Neuron (in vitro differentiated cells): Measurements from ENCODE around the gene PLCL1.

Experiments used
- H2AFZ ChIP-seq: one replicate; pipeline ENCODE4 v1.6.1; 2013; ENCODE audit warnings: low read depth, mild to moderate bottlenecking, inconsistent platforms, low read length, moderate library complexity
- H3K27me3 ChIP-seq: one replicate; pipeline ENCODE4 v1.6.1; 2013; ENCODE audit warnings: low read length; ENCODE audit not compliant: insufficient read depth
- H3K36me3 ChIP-seq: one replicate; pipeline ENCODE4 v1.6.1; 2013; ENCODE audit warnings: low read length; ENCODE audit not compliant: insufficient read depth
- H3K4me1 ChIP-seq: one replicate; pipeline ENCODE4 v1.6.1; 2013; ENCODE audit warnings: low read length; ENCODE audit not compliant: insufficient read depth
- H3K4me3 ChIP-seq: 2 replicates; pipeline ENCODE4 v1.5.1; 2013; ENCODE audit warnings: mild to moderate bottlenecking, low read length, moderate library complexity
- H3K9me3 ChIP-seq: one replicate; pipeline ENCODE4 v1.6.1; 2013; ENCODE audit warnings: low read length

The PLCL1 gene

DNA sequence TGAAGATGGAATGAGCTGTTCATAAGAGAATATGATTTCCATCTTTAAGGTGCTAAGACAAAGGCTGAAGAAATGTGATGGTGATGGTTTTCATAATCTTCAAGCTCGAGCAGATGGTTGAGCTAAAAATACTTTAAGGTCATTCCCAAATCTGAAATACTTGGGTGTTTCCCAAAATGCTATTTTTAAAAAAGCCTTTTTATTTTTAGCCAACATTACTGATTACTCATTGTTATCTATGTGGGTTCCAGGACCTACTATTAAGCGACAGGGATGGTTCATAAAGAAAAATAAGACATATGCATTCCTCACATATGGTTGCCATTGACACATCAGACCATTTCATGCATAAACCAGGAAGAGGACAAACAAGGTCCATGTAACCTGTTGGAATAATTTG lies 298.5 kb downstream of the PLCL1 start:
- Histone ChIP-seq H2AFZ (no peak overlapping the region), H3K36me3 (no peaks in the 10 kb centered on the region), H3K9me3 (no peaks in the 10 kb centered on the region), H3K4me1 (no peaks in the 10 kb centered on the region), H3K4me3 (no peak overlapping the region), H3K27me3 (no peaks in the 10 kb centered on the region)

DNA sequence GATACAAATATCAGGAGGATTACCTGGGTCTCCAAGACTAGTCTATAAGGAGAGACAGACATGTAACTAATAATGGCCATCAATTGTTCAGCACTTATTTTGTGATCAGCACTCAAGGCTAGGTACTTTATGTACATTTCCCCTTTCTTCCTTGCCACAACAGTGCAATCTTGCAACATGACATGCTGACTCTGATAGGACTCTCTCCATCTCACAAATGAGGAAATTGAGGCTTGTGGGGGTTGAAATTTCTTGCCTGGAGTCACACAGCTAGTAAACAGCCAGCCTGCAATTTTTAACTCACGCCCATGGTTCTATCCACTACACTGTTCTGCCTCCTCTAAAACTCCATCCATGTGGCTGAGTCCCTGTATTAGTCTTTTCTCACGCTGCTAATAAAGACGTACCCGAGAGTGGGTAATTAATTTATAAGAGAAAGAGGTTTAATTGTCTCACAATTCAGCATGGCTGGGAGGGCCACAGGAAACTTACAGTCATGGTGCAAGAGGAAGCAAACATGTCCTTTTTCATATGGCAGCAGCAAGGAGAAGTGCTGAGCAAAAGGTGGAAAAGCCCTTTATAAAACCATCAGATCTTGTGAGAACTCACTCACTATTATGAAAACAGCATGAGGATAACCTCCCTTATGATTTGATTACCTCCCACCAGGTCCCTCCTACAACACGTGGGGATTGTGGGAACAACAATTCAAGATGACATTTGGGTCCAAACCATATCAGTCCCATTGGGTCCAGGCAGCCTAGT lies 302.4 kb downstream of the PLCL1 start:
- H3K36me3 ChIP-seq = no peaks in the 10 kb centered on the region
- H3K4me3 ChIP-seq = no peak overlapping the region
- no peaks in the 10 kb centered on the region for H3K9me3 ChIP-seq
- no peak overlapping the region for H2AFZ ChIP-seq
- no peaks in the 10 kb centered on the region for H3K4me1 ChIP-seq
- no peaks in the 10 kb centered on the region for H3K27me3 ChIP-seq

DNA sequence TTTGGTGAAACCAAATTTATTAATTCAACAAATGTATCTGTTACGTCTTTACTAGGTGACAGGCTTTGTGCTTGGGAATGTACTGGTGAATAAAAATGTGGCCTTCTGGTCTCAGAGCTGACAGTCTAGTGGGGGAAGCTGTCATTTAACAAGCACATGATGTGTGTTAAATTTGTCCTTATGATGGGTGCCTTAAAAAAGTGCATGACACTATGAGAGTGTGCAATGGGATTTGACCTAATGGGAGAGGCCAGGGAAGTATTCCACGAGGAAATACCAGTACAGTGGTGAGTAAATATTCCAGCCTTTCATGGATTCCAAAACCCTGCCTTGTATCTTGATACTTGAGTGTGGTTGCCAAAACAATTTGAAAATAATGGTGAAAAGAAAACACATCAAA lies 308.9 kb downstream of the PLCL1 start:
- Histone ChIP-seq H3K4me1 (no peaks in the 10 kb centered on the region), H3K9me3 (no peaks in the 10 kb centered on the region), H3K4me3 (no peak overlapping the region), H3K36me3 (no peaks in the 10 kb centered on the region), H2AFZ (no peak overlapping the region), H3K27me3 (no peaks in the 10 kb centered on the region)

DNA sequence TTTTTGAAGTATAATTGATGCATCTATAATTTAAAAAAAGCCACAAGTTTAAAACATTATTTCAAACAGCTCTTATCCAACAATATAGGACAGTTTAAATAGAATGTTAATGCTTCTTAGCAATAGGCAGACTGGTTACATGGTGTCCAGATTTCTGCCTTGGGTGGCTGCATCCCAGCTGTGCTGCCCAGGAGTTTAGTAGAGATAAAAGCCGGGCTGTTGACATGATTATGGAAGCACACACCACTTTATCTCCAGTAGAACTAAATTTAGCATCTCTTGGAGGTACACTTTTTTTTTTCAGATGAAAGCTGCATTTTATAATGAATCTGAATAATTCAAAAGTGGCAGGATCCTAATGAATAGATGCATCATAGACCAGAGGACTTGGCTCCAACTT lies 309.7 kb downstream of the PLCL1 start:
- Histone ChIP-seq H3K4me3 (no peak overlapping the region), H2AFZ (no peak overlapping the region), H3K4me1 (no peaks in the 10 kb centered on the region), H3K36me3 (no peaks in the 10 kb centered on the region), H3K27me3 (no peaks in the 10 kb centered on the region), H3K9me3 (no peaks in the 10 kb centered on the region)

DNA sequence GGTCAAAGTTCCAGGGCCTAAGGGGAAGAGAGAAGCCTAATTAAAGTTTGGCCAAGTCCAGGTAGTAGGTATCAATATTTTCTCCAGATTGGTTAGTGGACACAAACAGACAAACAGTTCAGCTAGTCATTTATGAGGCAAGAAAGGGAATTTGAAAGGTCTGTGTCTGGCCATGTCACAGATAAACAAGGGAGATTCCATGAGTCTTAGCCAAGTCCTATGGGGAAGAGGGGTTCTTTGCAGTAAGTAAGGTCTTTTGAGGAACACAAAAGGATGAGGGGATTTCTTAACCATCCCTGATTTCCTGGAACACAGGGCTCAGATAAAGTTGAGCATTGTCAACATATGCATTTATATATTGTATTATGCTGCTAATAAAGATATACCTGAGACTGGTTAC lies 310.8 kb downstream of the PLCL1 start:
- no peak overlapping the region for H3K4me3 ChIP-seq
- no peaks in the 10 kb centered on the region for H3K4me1 ChIP-seq
- no peak overlapping the region for H2AFZ ChIP-seq
- H3K27me3 ChIP-seq = no peaks in the 10 kb centered on the region
- no peaks in the 10 kb centered on the region for H3K9me3 ChIP-seq
- H3K36me3 ChIP-seq = no peaks in the 10 kb centered on the region

DNA sequence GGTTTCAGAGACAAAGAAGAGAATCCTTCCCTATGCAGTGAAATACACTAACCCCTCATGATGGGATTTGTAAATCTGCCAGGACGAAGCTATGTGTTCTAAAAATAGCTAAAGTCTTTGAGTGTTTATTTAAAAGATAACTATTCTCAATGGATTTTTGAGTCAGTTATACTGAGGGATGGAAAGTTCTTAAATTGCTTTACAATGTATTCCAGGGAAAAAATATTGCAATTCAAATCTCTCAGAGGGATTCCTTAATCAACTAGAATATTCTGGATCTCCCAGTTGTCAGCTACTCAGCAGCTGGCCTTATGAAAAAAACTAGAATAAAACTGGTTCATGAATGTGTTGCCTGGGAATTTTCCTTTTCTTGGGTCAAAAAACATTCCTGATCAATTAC lies 312.4 kb downstream of the PLCL1 start:
- no peaks in the 10 kb centered on the region for H3K4me1 ChIP-seq
- H3K27me3 ChIP-seq = no peaks in the 10 kb centered on the region
- H3K4me3 ChIP-seq = no peak overlapping the region
- no peak overlapping the region for H2AFZ ChIP-seq
- H3K9me3 ChIP-seq = no peaks in the 10 kb centered on the region
- no peaks in the 10 kb centered on the region for H3K36me3 ChIP-seq

DNA sequence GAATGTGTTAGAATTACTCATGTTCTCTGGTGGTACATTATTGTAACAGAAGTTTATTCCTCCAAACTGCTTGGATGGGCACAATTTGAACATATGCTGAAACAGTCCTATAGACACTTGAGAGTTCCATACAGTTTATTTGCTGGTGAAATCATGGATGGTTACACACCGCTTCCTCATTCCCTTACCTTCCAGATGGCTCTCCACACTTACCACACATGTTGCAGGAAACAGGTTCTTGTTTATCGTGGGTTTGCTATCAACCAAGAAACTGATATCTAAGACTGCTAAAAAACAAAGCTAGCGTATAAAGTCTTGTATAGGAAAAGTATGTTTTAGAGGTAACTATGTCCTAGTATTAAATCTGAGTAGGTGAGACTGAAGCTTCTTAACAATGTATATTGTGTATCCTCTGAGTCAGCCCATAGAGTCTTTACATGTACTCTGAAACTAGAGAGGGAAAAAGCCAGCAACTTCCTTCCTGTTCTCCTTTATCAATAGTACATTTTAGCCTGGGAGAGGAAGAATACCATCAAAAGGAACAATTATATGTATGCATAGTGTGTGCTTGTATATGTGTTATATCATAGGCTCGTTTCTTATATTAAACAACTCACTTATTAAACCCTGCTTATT lies 313.1 kb downstream of the PLCL1 start:
- Histone ChIP-seq H3K36me3 (no peaks in the 10 kb centered on the region), H2AFZ (no peak overlapping the region), H3K27me3 (no peaks in the 10 kb centered on the region), H3K9me3 (no peaks in the 10 kb centered on the region), H3K4me1 (no peaks in the 10 kb centered on the region), H3K4me3 (no peak overlapping the region)

DNA sequence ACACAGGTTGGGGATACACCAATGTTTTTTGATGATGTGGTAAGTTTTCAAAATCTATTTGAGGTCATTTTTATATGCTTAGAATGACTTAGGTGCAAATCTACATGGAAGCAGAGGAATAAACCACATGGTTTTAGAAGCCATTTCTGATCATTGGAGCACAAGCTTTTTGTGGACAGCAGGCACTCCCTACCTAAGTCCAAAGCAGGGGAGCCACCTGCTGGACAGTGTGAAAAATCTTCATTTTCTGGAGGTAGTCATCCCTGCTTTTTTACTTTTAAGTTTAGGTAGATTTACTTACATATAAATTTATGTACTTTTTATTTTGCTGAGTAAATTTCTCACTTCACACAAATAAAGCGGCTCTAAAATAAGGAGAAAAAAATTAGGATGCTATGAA lies 323.2 kb downstream of the PLCL1 start:
- no peak overlapping the region for H2AFZ ChIP-seq
- H3K36me3 ChIP-seq = no peaks in the 10 kb centered on the region
- H3K9me3 ChIP-seq = no peaks in the 10 kb centered on the region
- no peaks in the 10 kb centered on the region for H3K4me1 ChIP-seq
- no peaks in the 10 kb centered on the region for H3K27me3 ChIP-seq
- H3K4me3 ChIP-seq = no peak overlapping the region

DNA sequence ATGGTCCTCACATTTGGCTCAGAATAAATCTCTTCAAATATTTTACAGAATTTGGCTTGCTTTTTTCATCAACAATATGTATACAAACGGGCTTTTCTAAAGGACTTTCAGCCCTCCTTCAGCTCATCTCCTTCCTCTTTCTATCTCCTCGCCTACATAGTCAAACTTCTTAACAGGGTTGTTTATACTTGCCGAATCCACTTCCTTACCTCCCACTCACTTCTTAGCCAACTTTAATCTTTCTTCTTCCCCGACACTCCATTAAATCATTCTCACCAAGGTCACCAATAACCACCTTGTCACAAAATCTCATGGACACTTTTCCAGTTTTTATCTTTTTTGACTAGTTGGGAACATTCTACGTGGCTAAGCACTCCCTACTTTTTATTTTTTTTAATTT lies 325.2 kb downstream of the PLCL1 start:
- Histone ChIP-seq H3K4me3 (no peak overlapping the region), H3K27me3 (no peaks in the 10 kb centered on the region), H2AFZ (no peak overlapping the region), H3K4me1 (no peaks in the 10 kb centered on the region), H3K9me3 (no peaks in the 10 kb centered on the region), H3K36me3 (no peaks in the 10 kb centered on the region)

DNA sequence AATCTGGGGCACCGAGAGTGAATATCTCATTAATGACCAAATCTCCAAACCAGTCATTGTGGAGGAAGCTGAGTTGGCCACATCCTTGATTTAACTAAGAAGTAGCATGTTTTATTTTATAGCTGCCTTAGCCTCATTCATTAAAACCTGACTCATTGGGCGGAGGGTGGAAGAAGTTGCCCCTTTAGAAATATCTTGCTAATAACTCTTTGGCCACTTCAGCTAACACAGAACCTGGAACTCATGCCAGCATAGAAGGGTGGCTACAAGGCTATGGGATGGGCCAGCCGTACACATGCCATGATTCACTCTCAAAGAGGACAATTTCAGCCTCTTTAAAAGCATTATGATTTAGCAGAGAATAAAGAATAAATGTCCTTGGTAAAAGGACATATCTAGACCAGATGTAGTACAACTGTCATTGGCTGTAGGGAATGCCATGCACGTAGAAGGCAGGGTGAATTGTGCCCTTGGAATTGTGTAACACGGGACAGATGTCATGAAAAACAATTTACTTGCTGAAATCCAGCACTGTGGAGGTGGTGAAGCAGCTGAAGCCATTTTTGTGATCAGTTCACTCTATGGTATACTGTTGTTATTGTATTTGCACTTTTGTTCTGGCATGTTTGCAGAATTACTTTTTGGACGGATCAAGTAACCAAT lies 330.0 kb downstream of the PLCL1 start:
- H3K36me3 ChIP-seq = no peaks in the 10 kb centered on the region
- no peak overlapping the region for H3K4me3 ChIP-seq
- no peaks in the 10 kb centered on the region for H3K9me3 ChIP-seq
- H2AFZ ChIP-seq = no peak overlapping the region
- no peaks in the 10 kb centered on the region for H3K4me1 ChIP-seq
- no peaks in the 10 kb centered on the region for H3K27me3 ChIP-seq

DNA sequence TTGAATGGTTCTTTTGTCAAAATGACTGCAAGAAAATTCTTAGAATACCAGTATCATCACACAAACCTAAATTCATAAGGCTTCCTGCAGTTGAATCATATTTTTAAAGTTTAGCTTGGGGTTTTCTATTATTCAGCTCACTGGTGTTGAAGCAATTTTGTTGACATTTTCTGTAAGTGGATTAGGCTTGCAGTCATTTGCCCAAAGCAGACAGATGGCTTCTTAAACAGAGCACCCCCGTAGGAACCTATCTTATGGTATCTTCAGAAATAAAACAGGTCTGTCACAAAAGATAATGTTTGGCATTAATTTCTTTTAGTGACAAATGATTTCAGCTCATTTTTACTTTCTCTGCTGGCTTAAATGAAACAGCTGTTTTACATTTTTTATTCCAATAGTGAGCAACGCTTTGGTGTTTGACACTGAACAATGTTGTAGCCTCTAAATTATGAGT lies 331.1 kb downstream of the PLCL1 start:
- H3K36me3 ChIP-seq = no peaks in the 10 kb centered on the region
- no peak overlapping the region for H3K4me3 ChIP-seq
- no peaks in the 10 kb centered on the region for H3K9me3 ChIP-seq
- H3K27me3 ChIP-seq = no peaks in the 10 kb centered on the region
- no peaks in the 10 kb centered on the region for H3K4me1 ChIP-seq
- no peak overlapping the region for H2AFZ ChIP-seq

DNA sequence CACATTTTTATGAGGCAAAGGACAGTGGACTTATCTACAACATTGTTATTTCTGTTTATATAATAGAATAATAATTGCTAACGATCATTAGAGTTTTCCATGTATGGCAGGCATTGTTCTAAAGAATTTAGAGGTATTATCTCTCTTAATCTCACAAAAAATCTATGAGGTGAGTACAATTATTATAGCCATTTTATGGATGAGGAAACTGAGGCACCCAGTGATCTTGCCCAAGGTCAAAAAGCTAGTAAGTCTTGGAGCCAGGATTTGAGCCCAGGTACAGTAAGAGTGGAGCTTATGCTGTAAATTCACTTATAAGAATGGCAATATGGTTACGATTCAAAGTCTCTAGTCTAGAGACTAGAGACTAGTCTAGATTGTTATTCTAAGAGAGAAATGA lies 331.7 kb downstream of the PLCL1 start:
- no peak overlapping the region for H3K4me3 ChIP-seq
- H3K36me3 ChIP-seq = no peaks in the 10 kb centered on the region
- H3K9me3 ChIP-seq = no peaks in the 10 kb centered on the region
- H3K27me3 ChIP-seq = no peaks in the 10 kb centered on the region
- no peak overlapping the region for H2AFZ ChIP-seq
- H3K4me1 ChIP-seq = no peaks in the 10 kb centered on the region

DNA sequence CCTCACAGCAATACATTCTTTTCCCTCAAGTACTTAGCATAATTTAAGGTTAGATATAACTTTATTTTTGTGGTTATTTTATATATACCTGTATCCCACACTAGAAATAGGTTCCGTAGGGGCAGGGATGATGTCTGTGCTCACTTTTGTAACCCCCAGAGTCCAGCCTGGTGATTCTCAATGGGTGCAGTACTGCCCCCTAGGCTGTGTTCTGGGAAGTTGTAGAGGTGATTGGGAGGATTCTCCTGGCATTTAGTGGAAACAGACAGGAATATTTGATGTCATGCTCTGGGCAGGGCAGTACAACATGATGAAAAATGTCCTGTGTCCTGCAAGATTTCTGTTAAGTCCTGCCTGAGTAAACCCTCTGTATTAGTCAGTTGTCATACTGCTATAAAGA lies 333.3 kb downstream of the PLCL1 start:
- Histone ChIP-seq H3K9me3 (no peaks in the 10 kb centered on the region), H3K27me3 (no peaks in the 10 kb centered on the region), H3K36me3 (no peaks in the 10 kb centered on the region), H3K4me1 (no peaks in the 10 kb centered on the region), H2AFZ (no peak overlapping the region), H3K4me3 (no peak overlapping the region)
